HepG2 (cell line): ENCODE measurements around the gene TPGS1. TPM values are rescaled to one million over a fixed set of nuclear protein-coding genes. Genes with fewer than 3 reads are reported as not detected.

Experiments used
- ASH2L ChIP-seq: fragments of 300-600, 200-600 bp; sonication (generic); IDR thresholded peaks from 2 replicates; pipeline ENCODE4 v1.7.0; 2017; ENCODE audit warnings: low read depth, mild to moderate bottlenecking, moderate library complexity, mixed read lengths, low read length; ENCODE audit not compliant: insufficient read length
- ATF7-NPFF ChIP-seq: sonication (generic); formaldehyde crosslinking; IDR thresholded peaks from 2 replicates; pipeline ENCODE4 v1.8.1; 2023; ENCODE audit warnings: mild to moderate bottlenecking, low read depth, missing genetic modification reagents, moderate library complexity
- DMAP1 ChIP-seq: IDR thresholded peaks from 2 replicates; pipeline ENCODE4 v1.6.1; 2016
- FOXO1 ChIP-seq: sonication (generic); formaldehyde crosslinking; IDR thresholded peaks from 2 replicates; pipeline ENCODE4 v1.4.0; 2020; ENCODE audit warnings: missing genetic modification reagents
- HOXA9 ChIP-seq: sonication (generic); formaldehyde crosslinking; IDR thresholded peaks from 2 replicates; pipeline ENCODE4 v1.8.1; 2022; ENCODE audit warnings: missing genetic modification reagents, mild to moderate bottlenecking, moderate library complexity, borderline replicate concordance
- MXI1 ChIP-seq: IDR thresholded peaks from 3 replicates; pipeline ENCODE4 v1.6.1; 2012; ENCODE audit warnings: low read depth, low read length, inconsistent platforms, borderline replicate concordance
- NCOA1 ChIP-seq: sonication (generic); formaldehyde crosslinking; IDR thresholded peaks from 2 replicates; pipeline ENCODE4 v1.9.0; 2021; ENCODE audit warnings: missing genetic modification reagents
- NFKBIZ ChIP-seq: IDR thresholded peaks from 2 replicates; pipeline ENCODE4 v1.6.1; 2018; ENCODE audit warnings: missing genetic modification reagents, missing compliant biosample characterization
- NPAS2 ChIP-seq: sonication (generic); formaldehyde crosslinking; IDR thresholded peaks from 2 replicates; pipeline ENCODE4 v1.8.0; 2022; ENCODE audit warnings: mild to moderate bottlenecking, missing genetic modification reagents, borderline replicate concordance
- POLR2AphosphoS5 ChIP-seq: IDR thresholded peaks from 2 replicates; pipeline ENCODE4 v1.6.1; 2012; ENCODE audit warnings: low read depth, low read length
- RCOR2 ChIP-seq: IDR thresholded peaks from 2 replicates; pipeline ENCODE4 v1.6.1; 2016; ENCODE audit warnings: missing biosample characterization, missing genetic modification reagents
- SMARCE1 ChIP-seq: fragments of 450-650 bp; IDR thresholded peaks from 2 replicates; pipeline ENCODE4 v1.6.1; 2017; ENCODE audit warnings: borderline replicate concordance
- SRSF4 ChIP-seq: fragments of 200-400 bp; formaldehyde crosslinking; IDR thresholded peaks from one replicate; pipeline ENCODE4 v1.6.1; 2018; ENCODE audit warnings: mild to moderate bottlenecking, low read depth, low read length, moderate library complexity; ENCODE audit not compliant: poor library complexity, severe bottlenecking
- ZC3H13 ChIP-seq: sonication (generic); formaldehyde crosslinking; IDR thresholded peaks from 2 replicates; pipeline ENCODE4 v1.8.1; 2023; ENCODE audit warnings: mild to moderate bottlenecking, missing genetic modification reagents, moderate library complexity
- ZNF30 ChIP-seq: sonication (generic); formaldehyde crosslinking; IDR thresholded peaks from 2 replicates; pipeline ENCODE4 v1.5.0; 2020; ENCODE audit warnings: mild to moderate bottlenecking, missing genetic modification reagents
- ZNF333 ChIP-seq: sonication (generic); formaldehyde crosslinking; IDR thresholded peaks from 2 replicates; pipeline ENCODE4 v1.4.0; 2020; ENCODE audit warnings: mild to moderate bottlenecking, missing genetic modification reagents, borderline replicate concordance
- ZNF652 ChIP-seq: IDR thresholded peaks from 2 replicates; pipeline ENCODE4 v1.6.1; 2016; ENCODE audit warnings: low read depth, borderline replicate concordance
- ZNF782 ChIP-seq: sonication (generic); formaldehyde crosslinking; IDR thresholded peaks from 2 replicates; pipeline ENCODE4 v1.4.0; 2020; ENCODE audit warnings: missing genetic modification reagents, mild to moderate bottlenecking, borderline replicate concordance
- ZNF83 ChIP-seq: sonication (generic); formaldehyde crosslinking; IDR thresholded peaks from 2 replicates; pipeline ENCODE4 v1.4.0; 2020; ENCODE audit warnings: missing genetic modification reagents, mild to moderate bottlenecking, borderline replicate concordance
- ZSCAN9 ChIP-seq: IDR thresholded peaks from 2 replicates; pipeline ENCODE4 v1.6.1; 2016; ENCODE audit warnings: borderline replicate concordance
- polyA plus RNA-seq, 8 experiments: library from polyadenylated mRNA; depleted of rRNA in 3 of 8; stranded (reverse) in 7 of 8; unstranded in 1 of 8; fragments of >200 nt; fragmentation: Illumina TruSeq in 4 of 8; extraction: Trizol in 4 of 8; gene quantifications; 2 replicates each; pipeline versions ENCODE4 v1.2.1 to v1.2.3, GENCODE V29; 2011 to 2016; ENCODE audit warnings: low read depth in 4 of 8, missing spikeins in 1 of 8, mixed read lengths in 1 of 8; ENCODE audit not compliant: insufficient read depth in 1 of 8
- total RNA-seq, 5 experiments: library from RNA; depleted of rRNA; stranded (reverse); fragments of >200 nt; fragmentation: Illumina TruSeq; extraction: Trizol; gene quantifications; 2 replicates each; pipeline ENCODE4 v1.2.3, GENCODE V29; 2016; ENCODE audit warnings: low read depth in 1 of 5
- TF ChIP-seq, protein P1 (sequence below): sonication (generic); formaldehyde crosslinking; IDR thresholded peaks from 2 replicates; pipeline ENCODE4 v1.9.0; 2021; ENCODE audit warnings: missing genetic modification reagents, borderline replicate concordance
- TF ChIP-seq, protein P2 (sequence below): sonication (generic); formaldehyde crosslinking; IDR thresholded peaks from 2 replicates; pipeline ENCODE4 v1.4.0; 2020; ENCODE audit warnings: missing genetic modification reagents
- TF ChIP-seq, protein P3 (sequence below): sonication (generic); formaldehyde crosslinking; IDR thresholded peaks from 2 replicates; pipeline ENCODE4 v1.8.1; 2023; ENCODE audit warnings: missing genetic modification reagents, inconsistent platforms, borderline replicate concordance
- TF ChIP-seq, protein P4 (sequence below): sonication (generic); formaldehyde crosslinking; IDR thresholded peaks from 2 replicates; pipeline ENCODE4 v1.8.1; 2023; ENCODE audit warnings: mild to moderate bottlenecking, missing genetic modification reagents

TPGS1 gene
- total and polyA plus RNA-seq, 2 of the 13 experiments (the other 11 are each of a cell fraction or from before 2014, with no cell fraction given): 1.1 to 6.2 TPM

DNA sequence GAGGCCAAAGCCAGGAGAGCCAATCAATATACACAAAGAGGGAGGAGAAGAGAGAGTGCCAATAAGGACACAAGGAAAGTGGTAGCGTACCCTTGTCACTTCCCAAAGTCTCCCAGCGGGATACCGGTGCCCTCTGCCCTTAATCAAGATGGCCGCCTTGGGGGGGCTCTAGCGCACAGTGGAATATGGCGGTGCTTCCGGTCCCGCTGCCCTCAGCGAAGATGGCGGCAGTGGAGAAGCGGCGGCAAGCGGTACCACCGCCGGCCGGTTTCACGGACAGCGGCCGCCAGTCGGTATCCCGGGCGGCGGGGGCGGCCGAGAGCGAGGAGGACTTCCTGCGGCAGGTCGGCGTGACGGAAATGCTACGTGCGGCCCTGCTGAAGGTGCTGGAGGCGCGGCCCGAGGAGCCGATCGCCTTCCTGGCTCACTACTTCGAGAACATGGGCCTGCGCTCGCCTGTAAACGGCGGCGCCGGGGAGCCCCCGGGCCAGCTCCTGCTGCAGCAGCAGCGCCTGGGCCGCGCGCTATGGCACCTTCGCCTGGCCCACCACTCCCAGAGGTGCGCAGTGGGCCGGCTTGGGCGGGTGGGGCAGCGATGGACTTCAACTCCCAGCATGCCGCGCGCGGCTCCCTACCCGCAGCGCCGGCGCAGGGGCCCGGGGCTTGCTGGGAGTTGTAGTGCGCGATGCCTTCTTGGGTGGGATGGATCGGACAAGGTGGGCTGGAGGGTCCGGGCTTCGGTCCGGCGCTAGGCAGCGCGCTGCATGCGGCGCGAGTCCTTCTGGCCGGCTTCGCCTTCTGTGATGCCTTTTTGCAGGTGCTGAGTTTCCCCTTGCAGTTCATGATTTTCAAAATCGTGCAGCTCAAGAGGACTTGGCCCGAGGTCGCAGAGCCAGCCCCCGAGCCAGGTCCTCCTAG is at the start of gene TPGS1 (continued):
- TF ChIP-seq ATF7-NPFF (CRISPR knock-in tag): no peak; the same call in 1 of the 2 replicates
- TF ChIP-seq SRSF4: no peak
- peak; percentile 83; the same call in 1 of the 2 replicates for TF ChIP-seq NCOA1 (CRISPR knock-in tag)
- TF ChIP-seq ZNF333 (CRISPR knock-in tag): no peak; the same call in 1 of the 2 replicates
- TF ChIP-seq SMARCE1: no peak
- TF ChIP-seq POLR2AphosphoS5: no peak
- 0 out of 2 replicates have a peak, but pooled peaks have one; percentile 4 for TF ChIP-seq FOXO1
- no peak; the same call in 1 of the 2 replicates for TF ChIP-seq ZSCAN9 (CRISPR knock-in tag)
- 0 out of 2 replicates have a peak, but pooled peaks have one; percentile 26 for TF ChIP-seq NFKBIZ (CRISPR knock-in tag)
- TF ChIP-seq ZNF652 (CRISPR knock-in tag): no peak
- TF ChIP-seq DMAP1 (CRISPR knock-in tag): peak; percentile 37; the same call in 1 of the 2 replicates
- TF ChIP-seq, protein P1, sequence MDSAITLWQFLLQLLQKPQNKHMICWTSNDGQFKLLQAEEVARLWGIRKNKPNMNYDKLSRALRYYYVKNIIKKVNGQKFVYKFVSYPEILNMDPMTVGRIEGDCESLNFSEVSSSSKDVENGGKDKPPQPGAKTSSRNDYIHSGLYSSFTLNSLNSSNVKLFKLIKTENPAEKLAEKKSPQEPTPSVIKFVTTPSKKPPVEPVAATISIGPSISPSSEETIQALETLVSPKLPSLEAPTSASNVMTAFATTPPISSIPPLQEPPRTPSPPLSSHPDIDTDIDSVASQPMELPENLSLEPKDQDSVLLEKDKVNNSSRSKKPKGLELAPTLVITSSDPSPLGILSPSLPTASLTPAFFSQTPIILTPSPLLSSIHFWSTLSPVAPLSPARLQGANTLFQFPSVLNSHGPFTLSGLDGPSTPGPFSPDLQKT: no peak; the same call in 1 of the 2 replicates
- no peak for TF ChIP-seq ZNF782 (CRISPR knock-in tag)
- no peak for TF ChIP-seq ZNF83
- TF ChIP-seq, protein P2, sequence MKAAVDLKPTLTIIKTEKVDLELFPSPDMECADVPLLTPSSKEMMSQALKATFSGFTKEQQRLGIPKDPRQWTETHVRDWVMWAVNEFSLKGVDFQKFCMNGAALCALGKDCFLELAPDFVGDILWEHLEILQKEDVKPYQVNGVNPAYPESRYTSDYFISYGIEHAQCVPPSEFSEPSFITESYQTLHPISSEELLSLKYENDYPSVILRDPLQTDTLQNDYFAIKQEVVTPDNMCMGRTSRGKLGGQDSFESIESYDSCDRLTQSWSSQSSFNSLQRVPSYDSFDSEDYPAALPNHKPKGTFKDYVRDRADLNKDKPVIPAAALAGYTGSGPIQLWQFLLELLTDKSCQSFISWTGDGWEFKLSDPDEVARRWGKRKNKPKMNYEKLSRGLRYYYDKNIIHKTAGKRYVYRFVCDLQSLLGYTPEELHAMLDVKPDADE (CRISPR knock-in tag): no peak
- TF ChIP-seq ZNF30: no peak
- TF ChIP-seq, protein P3, sequence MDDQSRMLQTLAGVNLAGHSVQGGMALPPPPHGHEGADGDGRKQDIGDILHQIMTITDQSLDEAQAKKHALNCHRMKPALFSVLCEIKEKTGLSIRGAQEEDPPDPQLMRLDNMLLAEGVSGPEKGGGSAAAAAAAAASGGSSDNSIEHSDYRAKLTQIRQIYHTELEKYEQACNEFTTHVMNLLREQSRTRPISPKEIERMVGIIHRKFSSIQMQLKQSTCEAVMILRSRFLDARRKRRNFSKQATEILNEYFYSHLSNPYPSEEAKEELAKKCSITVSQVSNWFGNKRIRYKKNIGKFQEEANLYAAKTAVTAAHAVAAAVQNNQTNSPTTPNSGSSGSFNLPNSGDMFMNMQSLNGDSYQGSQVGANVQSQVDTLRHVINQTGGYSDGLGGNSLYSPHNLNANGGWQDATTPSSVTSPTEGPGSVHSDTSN (CRISPR knock-in tag): no peak
- peak; percentile 16; the same call in 1 of the 3 replicates for TF ChIP-seq MXI1
- no peak for TF ChIP-seq ZC3H13 (CRISPR knock-in tag)
- TF ChIP-seq ASH2L: peak; percentile 91
- 0 out of 2 replicates have a peak, but pooled peaks have one; percentile 26 for TF ChIP-seq RCOR2 (CRISPR knock-in tag)
- TF ChIP-seq, protein P4, sequence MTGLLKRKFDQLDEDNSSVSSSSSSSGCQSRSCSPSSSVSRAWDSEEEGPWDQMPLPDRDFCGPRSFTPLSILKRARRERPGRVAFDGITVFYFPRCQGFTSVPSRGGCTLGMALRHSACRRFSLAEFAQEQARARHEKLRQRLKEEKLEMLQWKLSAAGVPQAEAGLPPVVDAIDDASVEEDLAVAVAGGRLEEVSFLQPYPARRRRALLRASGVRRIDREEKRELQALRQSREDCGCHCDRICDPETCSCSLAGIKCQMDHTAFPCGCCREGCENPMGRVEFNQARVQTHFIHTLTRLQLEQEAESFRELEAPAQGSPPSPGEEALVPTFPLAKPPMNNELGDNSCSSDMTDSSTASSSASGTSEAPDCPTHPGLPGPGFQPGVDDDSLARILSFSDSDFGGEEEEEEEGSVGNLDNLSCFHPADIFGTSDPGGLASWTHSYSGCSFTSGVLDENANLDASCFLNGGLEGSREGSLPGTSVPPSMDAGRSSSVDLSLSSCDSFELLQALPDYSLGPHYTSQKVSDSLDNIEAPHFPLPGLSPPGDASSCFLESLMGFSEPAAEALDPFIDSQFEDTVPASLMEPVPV: no peak
- TF ChIP-seq HOXA9 (CRISPR knock-in tag): no peak
- TF ChIP-seq NPAS2 (CRISPR knock-in tag): no peak
